NK-92 (cell line): ENCODE measurements around the gene PTPN14.
"Not testable (repeated sequence)": the region's sequence is repeated elsewhere in the genome, so short reads cannot be mapped to it uniquely, and the experiment has no call there.

ENCODE experiments used
- DNase-seq: peaks from one replicate; lab custom pipeline; 2025; ENCODE audit not compliant: unreplicated experiment; lab: John Stamatoyannopoulos, UW

PTPN14 gene

GRCh38 chr1:214513394-214513793, 38.0 kb downstream of the PTPN14 start:
- no peak for DNase-seq

DNA sequence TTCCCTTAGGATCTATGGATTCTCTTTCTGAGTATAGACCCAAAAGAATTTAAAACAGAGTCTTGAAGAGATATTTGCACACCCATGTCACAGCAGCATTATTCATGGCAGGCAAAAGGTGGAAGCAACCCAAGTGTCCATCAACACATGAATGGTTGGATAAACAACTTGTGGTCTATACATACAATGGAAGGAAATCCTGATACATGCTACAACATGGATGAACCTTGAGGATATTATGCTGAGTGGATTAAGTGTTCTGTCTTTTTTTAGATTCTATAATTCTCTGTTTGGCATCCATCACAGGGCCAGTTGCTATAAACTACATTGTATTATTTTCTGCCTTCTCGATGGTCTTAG, 39.8 kb downstream of the PTPN14 start:
- DNase-seq, result no peak

DNA sequence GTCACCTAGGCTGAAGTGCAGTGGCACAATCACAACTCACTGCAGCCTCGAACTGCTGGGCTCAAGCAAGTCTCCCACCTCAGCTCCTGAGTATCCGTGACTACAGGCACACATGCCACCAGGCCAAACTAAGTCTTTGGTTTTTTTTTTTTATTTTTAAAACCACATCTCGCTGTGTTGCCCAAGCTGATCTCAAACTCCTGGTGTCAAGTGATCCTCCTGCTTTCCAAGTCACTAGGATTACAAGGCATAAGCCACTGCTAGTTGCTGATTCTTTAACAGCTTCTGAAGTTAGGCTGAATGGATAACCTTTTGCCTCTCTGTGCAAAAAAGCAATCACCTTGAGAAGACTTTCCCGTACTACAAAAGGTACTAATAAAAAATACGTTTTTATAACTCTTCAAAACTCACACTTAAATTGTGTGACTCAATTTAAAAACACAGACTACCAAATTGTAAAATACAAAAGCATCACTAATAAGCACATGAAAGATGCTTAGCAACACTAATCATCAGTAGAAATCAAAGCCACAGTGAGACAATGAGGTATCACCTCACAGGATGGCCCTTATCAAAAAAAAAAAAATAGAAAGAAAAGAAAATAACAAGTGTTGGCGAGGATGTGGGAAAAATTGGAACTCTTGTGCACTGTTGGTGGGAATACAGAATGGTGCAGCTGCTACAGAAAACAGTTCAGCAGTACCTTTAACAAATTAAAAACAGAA, 40.3 kb downstream of the PTPN14 start:
- no peak for DNase-seq

GRCh38 chr1:214510477-214510876, 40.9 kb downstream of the PTPN14 start:
- DNase-seq, result no peak

DNA sequence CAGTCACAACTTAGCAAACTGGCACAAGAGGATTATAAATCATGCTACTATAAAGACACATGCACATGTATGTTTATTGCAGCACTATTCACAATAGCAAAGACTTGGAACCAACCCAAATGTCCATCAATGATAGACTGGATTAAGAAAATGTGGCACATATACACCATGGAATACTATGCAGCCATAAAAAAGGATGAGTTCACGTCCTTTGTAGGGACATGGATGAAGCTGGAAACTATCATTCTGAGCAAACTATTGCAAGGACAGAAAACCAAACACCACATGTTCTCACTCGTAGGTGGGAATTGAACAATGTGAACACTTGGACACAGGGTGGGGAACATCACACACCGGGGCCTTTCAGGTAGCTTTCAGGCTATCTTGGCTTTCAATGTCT, 41.8 kb downstream of the PTPN14 start:
- not testable (repeated sequence) for DNase-seq

GRCh38 chr1:214506972-214507431, 44.4 kb downstream of the PTPN14 start:
- no peak for DNase-seq

GRCh38 chr1:214505134-214505533, 46.3 kb downstream of the PTPN14 start:
- DNase-seq, result no peak

GRCh38 chr1:214504330-214504729, 47.1 kb downstream of the PTPN14 start:
- DNase-seq, result no peak

DNA sequence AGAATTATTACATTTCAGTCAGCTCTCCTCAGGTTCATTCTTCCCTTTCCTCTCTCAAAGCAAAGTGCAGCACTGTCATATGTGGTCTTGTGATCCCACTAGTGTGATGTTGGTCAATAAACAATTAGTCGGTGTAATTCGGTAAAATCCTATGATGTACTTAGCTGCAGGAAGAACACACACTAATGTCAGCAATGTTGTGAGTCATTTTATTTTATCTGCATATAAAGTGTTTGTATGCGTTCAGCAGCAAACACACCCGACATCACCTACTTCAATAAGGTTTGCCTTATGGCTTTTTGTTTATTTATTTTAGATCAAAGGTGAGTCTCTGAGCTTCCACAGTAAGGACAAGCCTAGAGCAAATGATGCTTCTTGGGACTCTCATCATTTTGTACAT, 47.8 kb downstream of the PTPN14 start:
- no peak for DNase-seq

GRCh38 chr1:214500340-214501055, 50.9 kb downstream of the PTPN14 start:
- DNase-seq, result no peak

DNA sequence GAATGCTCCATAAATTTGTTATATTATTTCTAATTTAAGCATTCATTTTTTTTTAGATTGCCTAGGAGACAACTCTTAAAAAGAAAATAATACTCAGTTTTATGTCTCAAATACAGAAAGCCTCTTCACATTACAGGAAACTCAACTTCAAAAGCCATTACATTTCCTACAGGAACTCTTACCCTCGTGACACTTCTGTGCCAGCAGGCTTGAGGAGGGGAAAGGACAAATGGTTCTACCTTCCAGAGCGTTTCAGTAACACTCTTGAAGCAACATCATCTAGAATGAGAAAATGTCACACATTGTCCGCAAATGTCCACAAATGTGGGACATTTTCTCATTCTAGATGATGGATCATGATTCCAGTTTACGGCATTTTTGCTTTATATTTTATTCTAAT, 51.7 kb downstream of the PTPN14 start:
- no peak for DNase-seq

- no peak for DNase-seq
These were observed 53.4 kb downstream of the PTPN14 start for GRCh38 chr1:214498021-214498420.

DNA sequence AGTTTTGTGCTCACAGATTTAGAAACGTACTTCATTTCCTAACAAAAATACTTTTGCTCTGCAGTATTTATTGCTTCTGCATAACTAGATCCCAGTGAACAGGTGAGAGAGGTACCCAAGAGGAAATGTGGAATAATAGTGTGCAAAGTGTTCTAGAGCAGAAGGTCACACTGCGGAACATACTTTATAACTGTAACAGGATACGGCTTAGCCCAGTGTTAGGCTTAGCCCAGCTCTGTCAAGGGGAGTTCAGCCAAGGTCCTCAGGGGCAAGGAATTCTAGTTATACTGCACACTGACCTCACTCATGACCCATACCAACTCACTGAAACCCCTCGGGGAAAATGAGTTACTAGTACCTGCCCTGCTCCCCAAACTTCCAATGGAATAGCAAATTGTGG, 55.3 kb downstream of the PTPN14 start:
- DNase-seq, result no peak

DNA sequence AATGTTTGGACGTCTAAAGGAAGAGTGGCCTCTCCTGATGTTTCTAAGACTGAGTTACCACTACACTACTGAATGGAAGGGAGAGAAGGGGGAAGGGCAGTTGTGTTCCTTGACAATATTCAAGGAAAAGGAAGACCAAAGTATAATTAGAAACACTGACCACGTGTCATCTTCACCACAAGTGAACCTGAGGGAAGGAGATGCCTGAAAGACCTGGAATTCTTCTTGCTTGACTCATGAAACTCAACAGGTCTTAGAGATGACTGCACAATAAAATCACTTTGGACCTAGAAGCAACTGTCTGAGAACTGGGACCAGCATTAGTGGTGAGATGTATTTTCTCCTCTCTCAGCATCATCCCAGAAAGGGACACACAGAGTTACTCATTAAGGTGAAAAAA, 56.7 kb downstream of the PTPN14 start:
- DNase-seq, result no peak

DNA sequence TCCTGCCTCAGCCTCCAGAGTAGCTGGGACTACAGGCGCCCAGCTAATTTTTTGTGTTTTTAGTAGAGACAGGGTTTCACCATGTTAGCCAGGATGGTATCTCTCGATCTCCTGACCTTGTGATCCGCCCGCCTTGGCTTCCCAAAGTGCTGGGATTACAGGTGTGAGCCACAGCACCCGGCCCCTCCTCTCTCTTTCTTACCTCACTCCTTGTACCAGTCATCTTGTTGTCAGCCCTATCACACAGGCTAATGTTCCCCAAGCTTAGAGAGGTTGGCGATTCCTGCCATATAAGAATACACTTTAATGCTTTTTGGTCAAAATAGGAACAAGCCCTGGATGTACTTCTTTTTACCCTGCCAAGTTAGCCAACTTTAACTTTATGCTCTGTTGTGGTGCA, 57.2 kb downstream of the PTPN14 start:
- not testable (repeated sequence) for DNase-seq

DNA sequence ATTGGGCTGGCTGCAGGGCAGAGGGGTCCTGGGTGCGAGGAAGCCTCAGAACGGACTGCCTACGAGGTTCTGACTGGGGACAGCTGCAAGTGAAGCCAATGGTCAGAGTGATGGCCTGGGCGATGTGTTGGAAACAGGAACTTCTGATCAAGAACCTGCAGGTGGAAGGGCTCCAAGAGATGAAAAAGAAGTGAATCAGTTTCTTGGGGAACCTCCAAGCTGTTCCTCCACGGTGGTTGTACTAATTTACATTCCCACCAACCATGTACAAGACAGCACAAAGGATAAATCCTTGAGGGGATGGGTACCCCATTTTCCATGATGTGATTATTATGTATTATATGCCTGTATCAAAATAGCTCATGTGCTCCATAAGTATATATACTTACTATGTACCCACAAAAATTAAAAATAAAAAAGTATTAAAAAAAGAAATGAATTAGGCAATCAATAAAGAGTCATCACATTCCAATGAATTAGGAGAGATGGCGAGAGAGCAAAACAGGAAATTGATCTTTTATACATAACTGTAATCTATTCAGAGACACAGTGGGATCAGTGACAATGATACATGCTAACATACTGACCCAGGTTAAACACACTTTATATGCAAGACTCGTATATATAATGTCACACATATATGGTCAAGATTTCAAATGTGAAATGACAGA, 58.1 kb downstream of the PTPN14 start:
- no peak for DNase-seq

DNA sequence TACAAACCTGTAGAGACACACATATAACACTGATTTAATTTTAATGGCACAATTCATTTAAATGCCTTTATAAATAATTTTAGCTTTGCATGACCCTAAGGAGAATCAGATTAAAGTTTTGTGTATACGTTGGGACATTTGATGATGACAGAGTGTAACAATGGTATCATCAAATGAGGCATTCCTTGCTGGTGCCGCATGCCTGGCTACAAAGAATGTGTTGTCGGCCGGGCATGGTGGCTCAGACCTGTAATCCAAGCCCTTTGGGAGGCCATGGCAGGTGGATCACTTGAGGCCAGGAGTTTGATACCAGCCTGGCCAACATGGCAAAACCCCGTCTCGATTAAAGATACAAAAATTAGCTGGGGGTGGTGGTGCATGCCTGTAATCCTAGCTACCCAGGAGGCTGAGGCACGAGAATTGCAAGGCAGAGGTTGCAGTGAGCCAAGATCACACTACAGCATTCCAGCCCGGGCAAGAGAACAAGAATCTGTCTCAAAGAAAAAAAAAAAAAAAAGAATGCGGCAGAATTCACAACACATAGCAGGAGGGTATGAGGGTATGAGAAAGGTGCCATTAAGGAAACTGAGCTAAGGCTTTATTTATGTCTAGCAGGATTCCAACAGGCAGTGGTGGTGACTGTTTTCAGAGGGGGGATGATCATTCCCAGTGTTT, 58.9 kb downstream of the PTPN14 start:
- DNase-seq, result no peak

DNA sequence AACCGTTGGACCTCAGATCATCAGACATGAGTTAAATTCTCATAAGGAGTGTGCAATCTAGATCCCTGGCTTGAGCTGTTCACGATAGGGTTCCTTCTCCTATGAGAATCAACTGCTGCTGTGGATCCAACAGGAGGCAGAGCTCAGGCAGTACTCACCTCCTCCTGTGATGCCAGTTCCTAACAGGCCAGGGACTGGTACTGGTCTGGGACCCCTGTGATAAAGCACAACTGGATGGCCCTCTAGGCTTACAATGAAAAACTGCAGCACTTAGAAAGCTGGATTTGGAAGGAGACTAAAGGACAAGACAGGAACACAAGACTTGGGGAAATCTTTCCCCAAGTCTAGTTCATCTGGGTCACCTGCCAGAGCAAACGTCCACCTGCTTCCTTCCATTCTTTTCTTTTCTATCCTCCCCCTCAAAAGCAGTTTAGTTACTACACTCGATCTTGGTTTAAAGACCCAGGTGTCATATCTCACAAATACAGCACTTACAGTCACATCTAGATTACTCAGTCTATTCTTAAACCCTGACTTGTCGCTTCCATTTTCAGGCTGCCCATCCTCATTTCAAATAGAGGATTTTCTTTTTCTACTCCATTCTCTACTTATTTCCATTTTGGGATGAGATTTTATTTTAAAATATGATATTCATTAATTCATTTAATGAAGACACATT, 59.8 kb downstream of the PTPN14 start:
- DNase-seq, result no peak

GRCh38 chr1:214485151-214485550, 66.3 kb downstream of the PTPN14 start:
- DNase-seq, result no peak

DNA sequence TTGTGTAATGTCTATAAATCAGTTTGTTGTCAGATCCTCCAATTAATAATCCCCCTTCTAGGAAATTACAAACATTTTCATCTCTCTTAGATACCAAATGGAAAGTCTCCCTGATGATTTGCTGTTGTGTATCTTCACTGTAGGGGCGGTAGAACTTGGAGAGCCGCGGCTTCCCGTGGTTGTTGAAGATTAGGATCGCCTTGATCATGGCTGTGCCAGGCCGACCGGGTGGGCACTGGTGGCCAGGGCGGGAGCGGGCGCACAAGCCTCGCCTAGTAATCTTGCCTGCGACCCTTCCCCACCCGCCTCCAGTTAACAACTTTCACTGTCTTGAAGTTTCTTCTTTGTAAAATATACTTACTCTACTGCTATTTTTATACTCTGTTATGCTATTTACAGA, 68.2 kb downstream of the PTPN14 start:
- DNase-seq, result not testable (repeated sequence)
